ENCODE measurements around the gene RAB18.

- TF ChIP-seq, protein P1, sequence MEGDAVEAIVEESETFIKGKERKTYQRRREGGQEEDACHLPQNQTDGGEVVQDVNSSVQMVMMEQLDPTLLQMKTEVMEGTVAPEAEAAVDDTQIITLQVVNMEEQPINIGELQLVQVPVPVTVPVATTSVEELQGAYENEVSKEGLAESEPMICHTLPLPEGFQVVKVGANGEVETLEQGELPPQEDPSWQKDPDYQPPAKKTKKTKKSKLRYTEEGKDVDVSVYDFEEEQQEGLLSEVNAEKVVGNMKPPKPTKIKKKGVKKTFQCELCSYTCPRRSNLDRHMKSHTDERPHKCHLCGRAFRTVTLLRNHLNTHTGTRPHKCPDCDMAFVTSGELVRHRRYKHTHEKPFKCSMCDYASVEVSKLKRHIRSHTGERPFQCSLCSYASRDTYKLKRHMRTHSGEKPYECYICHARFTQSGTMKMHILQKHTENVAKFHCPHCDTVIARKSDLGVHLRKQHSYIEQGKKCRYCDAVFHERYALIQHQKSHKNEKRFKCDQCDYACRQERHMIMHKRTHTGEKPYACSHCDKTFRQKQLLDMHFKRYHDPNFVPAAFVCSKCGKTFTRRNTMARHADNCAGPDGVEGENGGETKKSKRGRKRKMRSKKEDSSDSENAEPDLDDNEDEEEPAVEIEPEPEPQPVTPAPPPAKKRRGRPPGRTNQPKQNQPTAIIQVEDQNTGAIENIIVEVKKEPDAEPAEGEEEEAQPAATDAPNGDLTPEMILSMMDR (IDR thresholded peaks at IDR 0.05; ENCODE audit: insufficient read depth, low read depth, low read length) = no peak
- TF ChIP-seq EZH2 (IDR thresholded peaks at IDR 0.05; ENCODE audit: insufficient read depth, low read length) = no peak
These were observed 25.1 kb upstream of the RAB18 start for GRCh38 chr10:27479016-27479415.

Measured in astrocyte (in vitro differentiated cells and primary cell).